Epithelial cell of esophagus (primary cell): Measurements from ENCODE around the gene RSU1.

Experiments used
- DNase-seq: peaks from one replicate; pipeline ENCODE4 v3.0.0; 2010; ENCODE audit warnings: low read depth
- H3K4me3 ChIP-seq: 2 replicates; pipeline ENCODE4 v1.5.1; 2011; ENCODE audit warnings: mild to moderate bottlenecking, low read length, control low read depth
- CTCF ChIP-seq: IDR thresholded peaks from 2 replicates; pipeline ENCODE4 v1.5.1; 2011; ENCODE audit warnings: low read depth, mild to moderate bottlenecking, low read length, control low read depth, inconsistent platforms; ENCODE audit not compliant: insufficient read depth; ENCODE audit errors: missing control alignments

Gene RSU1

GRCh38 chr10:16789261-16789660, 28.0 kb downstream of the RSU1 start:
- H3K4me3 ChIP-seq, result no peak overlapping the region
- no peak for TF ChIP-seq CTCF
- no peak for DNase-seq

GRCh38 chr10:16788778-16789177, 28.4 kb downstream of the RSU1 start:
- no peak for TF ChIP-seq CTCF
- no peak for DNase-seq
- H3K4me3 ChIP-seq, result no peak overlapping the region

- DNase-seq, result no peak
- H3K4me3 ChIP-seq, result no peak overlapping the region
- no peak for TF ChIP-seq CTCF
These were observed 29.1 kb downstream of the RSU1 start for GRCh38 chr10:16788125-16788524.

GRCh38 chr10:16787361-16787791, 29.8 kb downstream of the RSU1 start:
- H3K4me3 ChIP-seq, result no peak overlapping the region
- TF ChIP-seq CTCF, result no peak
- DNase-seq, result no peak

- H3K4me3 ChIP-seq, result no peak overlapping the region
- no peak for DNase-seq
- no peak for TF ChIP-seq CTCF
These were observed 36.8 kb downstream of the RSU1 start for GRCh38 chr10:16780338-16780880.

GRCh38 chr10:16779384-16779915, 37.8 kb downstream of the RSU1 start:
- TF ChIP-seq CTCF, result no peak
- no peak overlapping the region for H3K4me3 ChIP-seq
- peak; percentile 33 for DNase-seq
